ENCODE measurements around the gene ARF1.

Gene ARF1

GRCh38 chr1:228064741-228065542 lies 17.6 kb upstream of the ARF1 start:
- no peak for TF ChIP-seq POLR2AphosphoS5 (IDR thresholded peaks at IDR 0.05; ENCODE audit: low read depth, low read length)
- TF ChIP-seq TAF1 (IDR thresholded peaks at IDR 0.05; ENCODE audit: borderline replicate concordance, low read depth, low read length), result no peak
- TF ChIP-seq POLR2A (IDR thresholded peaks at IDR 0.05; ENCODE audit: low read depth, low read length), result no peak
- FAIRE-seq, result no peak
- DNase-seq (ENCODE audit: insufficient read length), result no peak

GRCh38 chr1:228065543-228066347 lies 16.8 kb upstream of the ARF1 start:
- FAIRE-seq, result no peak
- DNase-seq (ENCODE audit: insufficient read length), result no peak
- TF ChIP-seq POLR2AphosphoS5 (IDR thresholded peaks at IDR 0.05; ENCODE audit: low read depth, low read length), result no peak
- no peak for TF ChIP-seq TAF1 (IDR thresholded peaks at IDR 0.05; ENCODE audit: borderline replicate concordance, low read depth, low read length)
- no peak for TF ChIP-seq POLR2A (IDR thresholded peaks at IDR 0.05; ENCODE audit: low read depth, low read length)

DNA sequence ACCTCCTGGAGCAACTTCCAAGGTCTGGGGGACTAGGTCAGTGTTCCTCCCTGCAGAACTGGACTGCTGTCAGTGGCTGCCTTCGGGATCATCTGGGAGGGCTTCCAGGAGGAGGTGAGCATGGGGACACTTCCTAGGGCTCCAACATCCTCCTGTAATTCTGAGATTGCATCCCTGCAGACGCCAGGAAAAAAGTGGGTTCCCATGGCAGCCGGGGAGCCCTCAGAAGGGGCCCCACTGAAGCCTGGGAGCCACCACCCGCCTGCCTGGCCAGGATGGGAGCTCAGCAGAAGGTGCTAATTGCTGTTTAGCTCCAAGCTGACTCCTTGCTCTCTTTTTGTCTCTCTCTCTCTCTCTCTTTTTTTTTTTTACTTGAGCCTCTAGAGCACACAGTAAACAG lies 16.1 kb upstream of the ARF1 start:
- DNase-seq (ENCODE audit: insufficient read length), result no peak
- TF ChIP-seq POLR2AphosphoS5 (IDR thresholded peaks at IDR 0.05; ENCODE audit: low read depth, low read length) (no peak), TAF1 (IDR thresholded peaks at IDR 0.05; ENCODE audit: borderline replicate concordance, low read depth, low read length) (no peak), POLR2A (IDR thresholded peaks at IDR 0.05; ENCODE audit: low read depth, low read length) (no peak)
- FAIRE-seq, result no peak

DNA sequence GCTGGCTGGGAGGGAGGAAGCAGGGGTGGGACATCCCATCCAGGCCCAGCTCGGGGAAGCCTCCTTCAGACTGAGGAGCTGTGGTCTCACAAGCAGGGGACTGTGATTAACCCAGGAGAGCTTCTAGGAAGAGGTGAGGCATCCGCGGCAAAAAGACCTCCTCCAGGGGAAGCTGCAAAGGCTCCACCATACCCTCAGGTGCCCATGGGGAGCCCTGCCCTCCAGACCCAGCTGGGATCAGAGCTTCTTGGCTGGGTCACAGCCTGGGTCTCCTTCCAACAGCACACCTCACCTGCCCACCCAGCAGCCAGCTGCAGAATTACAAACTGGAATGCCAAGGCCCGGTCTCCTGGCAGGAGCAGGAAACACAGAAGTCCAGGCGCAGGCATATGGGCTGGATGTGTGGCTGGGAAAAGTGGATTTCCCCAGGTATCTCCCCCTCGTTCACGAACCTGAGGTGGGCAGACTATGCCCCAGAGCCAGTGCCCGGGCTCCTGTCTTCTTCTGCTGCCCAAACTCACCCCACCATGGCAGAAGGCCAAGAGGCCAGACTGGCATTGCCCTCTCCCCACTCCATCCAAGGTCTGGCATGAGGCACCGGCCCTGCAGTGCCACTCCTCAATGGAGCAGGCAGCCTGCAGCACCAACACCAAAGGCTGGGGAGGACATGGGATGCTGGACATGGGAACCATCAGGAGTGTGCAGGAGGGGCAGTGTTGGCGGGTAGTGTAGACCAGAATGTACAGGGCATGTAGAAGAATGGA lies 15.4 kb upstream of the ARF1 start:
- TF ChIP-seq TAF1 (IDR thresholded peaks at IDR 0.05; ENCODE audit: borderline replicate concordance, low read depth, low read length), result no peak
- no peak for DNase-seq (ENCODE audit: insufficient read length)
- FAIRE-seq, result no peak

DNA sequence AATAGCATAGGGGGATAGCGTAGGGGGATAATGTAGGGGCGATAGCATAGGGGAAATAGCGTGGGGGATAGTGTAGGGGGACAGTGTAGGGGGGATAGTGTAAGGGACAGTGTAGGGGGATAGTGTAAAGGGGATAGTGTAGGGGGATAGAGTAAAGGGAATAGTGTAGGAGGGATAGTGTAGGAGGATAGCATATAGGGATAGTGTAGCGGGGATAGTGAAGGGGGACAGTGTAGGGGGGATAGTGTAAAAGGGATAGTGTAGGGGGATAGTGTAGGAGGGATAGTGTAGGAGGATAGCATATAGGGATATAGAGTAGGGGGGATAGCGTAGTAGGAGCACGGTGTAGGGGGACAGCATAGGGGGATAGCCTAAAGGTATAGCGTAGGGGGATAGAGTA lies 14.1 kb upstream of the ARF1 start:
- DNase-seq (ENCODE audit: insufficient read length) (no peak), FAIRE-seq (no peak)
- TF ChIP-seq POLR2A (IDR thresholded peaks at IDR 0.05; ENCODE audit: low read depth, low read length) (no peak), POLR2AphosphoS5 (IDR thresholded peaks at IDR 0.05; ENCODE audit: low read depth, low read length) (no peak), TAF1 (IDR thresholded peaks at IDR 0.05; ENCODE audit: borderline replicate concordance, low read depth, low read length) (no peak)

DNA sequence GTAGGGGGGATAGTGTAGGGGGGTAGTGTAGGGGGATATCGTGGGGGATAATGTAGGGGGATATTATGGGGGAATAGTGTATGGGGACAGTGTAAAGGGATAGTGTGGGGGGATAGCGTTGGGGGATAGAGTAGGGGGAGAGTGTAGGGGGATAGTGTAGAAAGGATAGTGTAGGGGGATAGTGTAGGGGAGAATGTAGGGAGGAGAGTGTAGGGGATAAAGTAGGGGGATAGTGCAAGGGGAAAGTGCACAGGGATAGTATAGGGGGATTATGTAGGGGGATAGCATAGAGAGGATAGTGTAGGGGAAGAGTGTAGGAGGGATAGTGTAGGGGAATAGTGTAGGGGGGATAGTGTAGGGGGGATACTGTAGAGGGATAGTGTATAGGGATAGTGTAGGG lies 12.3 kb upstream of the ARF1 start:
- TF ChIP-seq POLR2A (IDR thresholded peaks at IDR 0.05; ENCODE audit: low read depth, low read length), result no peak
- TF ChIP-seq TAF1 (IDR thresholded peaks at IDR 0.05; ENCODE audit: borderline replicate concordance, low read depth, low read length), result no peak
- TF ChIP-seq POLR2AphosphoS5 (IDR thresholded peaks at IDR 0.05; ENCODE audit: low read depth, low read length), result no peak
- FAIRE-seq (no peak), DNase-seq (ENCODE audit: insufficient read length) (no peak)

DNA sequence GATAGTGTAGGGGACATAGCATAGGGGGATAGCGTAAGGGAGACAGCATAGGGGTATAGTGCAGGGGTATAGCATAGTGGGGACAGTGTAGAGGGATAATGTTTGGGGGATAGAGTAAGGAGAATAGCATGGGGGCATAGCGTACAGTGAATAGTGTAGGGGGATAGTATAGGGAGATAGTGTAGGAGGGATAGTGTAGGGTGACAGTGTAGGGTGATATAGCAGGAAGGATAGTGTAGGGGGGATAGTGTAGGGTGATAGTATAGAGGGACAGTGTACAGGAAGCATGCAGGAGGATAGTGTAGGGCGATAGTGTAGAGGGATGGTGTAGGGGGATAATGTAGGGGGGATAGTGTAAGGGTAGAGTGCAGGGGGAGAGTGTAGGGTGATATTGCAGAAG lies 11.7 kb upstream of the ARF1 start:
- FAIRE-seq (no peak), DNase-seq (ENCODE audit: insufficient read length) (no peak)
- TF ChIP-seq TAF1 (IDR thresholded peaks at IDR 0.05; ENCODE audit: borderline replicate concordance, low read depth, low read length), result no peak
- TF ChIP-seq POLR2A (IDR thresholded peaks at IDR 0.05; ENCODE audit: low read depth, low read length), result no peak
- no peak for TF ChIP-seq POLR2AphosphoS5 (IDR thresholded peaks at IDR 0.05; ENCODE audit: low read depth, low read length)

DNA sequence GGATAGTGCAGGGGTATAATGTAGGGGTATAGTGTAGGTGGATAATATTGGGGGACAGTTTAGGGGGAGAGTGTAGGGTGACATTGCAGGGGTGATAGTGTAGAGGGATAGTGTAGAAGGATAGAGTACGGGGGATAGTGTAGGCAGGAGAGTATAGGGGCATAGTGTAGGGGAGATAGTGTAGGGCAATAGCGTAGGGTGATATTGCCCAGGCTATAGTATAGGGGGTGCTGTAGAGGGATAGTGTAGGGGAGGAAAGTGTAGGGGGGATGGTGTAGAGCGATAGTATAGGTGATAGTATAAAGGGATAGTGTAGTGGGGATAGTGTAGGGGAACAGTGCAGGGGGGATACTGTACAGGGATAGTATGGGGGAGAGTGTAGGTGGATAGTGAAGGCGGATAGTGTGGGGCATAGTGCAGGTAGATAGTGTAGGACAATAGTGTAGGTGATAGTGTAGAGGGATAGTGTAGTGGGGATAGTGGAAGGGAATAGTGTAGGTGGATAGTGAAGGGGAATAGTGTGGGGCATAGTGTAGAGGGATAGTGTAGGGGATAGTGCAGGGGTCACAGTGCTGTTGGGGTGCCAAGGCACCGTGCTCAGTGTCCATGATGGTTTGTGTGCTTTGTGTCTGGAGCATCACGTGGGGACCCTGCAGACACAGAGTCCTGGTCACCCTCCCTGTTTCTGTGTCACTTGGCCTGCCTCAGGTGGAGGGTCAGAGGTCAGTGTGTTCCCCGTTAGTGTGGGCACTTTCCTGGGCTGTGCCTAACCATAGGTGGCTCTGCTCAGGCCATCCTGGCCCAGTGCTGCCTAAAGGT lies 10.5 kb upstream of the ARF1 start:
- no peak for TF ChIP-seq TAF1 (IDR thresholded peaks at IDR 0.05; ENCODE audit: borderline replicate concordance, low read depth, low read length)
- no peak for TF ChIP-seq POLR2A (IDR thresholded peaks at IDR 0.05; ENCODE audit: low read depth, low read length)
- no peak for TF ChIP-seq POLR2AphosphoS5 (IDR thresholded peaks at IDR 0.05; ENCODE audit: low read depth, low read length)
- no peak for DNase-seq (ENCODE audit: insufficient read length)
- no peak for FAIRE-seq

DNA sequence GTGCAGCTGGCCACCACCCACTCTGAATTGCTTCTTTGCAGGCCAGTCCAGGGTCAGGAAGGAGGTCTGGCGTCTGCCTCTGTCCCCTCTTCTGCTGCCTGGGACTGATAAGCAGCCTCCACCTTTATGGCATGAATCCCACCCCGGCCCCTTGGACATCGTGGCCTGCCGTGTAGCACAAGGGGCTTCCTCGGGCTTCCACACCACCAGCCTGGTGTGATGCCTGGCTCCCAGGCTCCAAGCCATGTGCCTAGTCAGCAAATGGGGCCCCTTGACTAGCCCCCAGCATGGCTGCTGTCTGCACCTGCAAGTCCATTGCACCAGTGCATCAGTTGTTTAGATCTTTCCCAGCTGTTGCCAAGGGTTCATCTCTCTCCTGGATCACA lies 9.9 kb upstream of the ARF1 start:
- DNase-seq (ENCODE audit: insufficient read length) (no peak), FAIRE-seq (no peak)
- TF ChIP-seq POLR2AphosphoS5 (IDR thresholded peaks at IDR 0.05; ENCODE audit: low read depth, low read length) (no peak), POLR2A (IDR thresholded peaks at IDR 0.05; ENCODE audit: low read depth, low read length) (no peak), TAF1 (IDR thresholded peaks at IDR 0.05; ENCODE audit: borderline replicate concordance, low read depth, low read length) (no peak)

DNA sequence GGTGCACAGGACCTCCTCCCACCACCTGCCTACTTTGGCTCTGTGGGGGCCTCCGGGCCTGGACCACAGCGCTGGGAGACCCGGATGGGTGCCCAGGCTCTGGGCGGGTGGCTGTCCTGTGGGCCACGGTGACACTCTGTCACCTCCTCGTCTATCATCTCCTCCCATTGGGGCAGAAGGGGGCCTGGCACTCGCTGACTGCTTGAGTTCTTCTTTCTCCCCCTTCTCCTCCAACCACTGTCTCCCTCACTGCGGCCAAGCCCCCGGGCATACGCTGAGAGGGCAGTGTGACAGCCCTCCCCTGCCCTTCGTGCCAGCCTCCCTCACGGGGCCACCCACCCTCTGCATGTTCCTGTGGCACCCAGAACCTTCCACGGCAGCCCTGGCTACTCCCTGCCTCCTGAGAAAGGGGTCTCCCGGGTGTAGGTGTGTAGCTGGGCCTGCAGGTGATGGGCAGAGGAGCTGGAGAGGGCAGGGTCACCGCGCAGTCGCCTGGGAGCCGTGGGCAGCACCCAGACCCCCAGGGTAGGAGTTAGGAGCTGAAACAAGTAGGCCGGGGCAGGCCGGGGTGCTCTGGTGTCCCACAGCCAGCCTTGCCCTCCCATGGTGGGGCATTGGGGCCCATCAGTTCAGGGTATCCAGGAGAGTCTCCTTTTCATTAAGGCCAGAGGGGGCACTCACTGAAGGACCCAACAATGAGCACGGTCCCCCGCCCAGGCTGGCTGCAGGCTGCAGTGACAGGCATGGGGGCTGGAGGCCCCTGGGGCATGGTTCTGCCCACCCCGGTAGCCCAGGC lies 9.2 kb upstream of the ARF1 start:
- DNase-seq (ENCODE audit: insufficient read length) (no peak), FAIRE-seq (no peak)
- no peak for TF ChIP-seq TAF1 (IDR thresholded peaks at IDR 0.05; ENCODE audit: borderline replicate concordance, low read depth, low read length)

Measured in GM12892 (cell line).